Islet of Langerhans (tissue), 1 donor: ENCODE measurements around the gene PNPLA8.
A peak's percentile ranks its signal among the peaks of the same experiment; 100 is the strongest.

Experiments used
- FAIRE-seq: peaks from one replicate; lab custom pipeline; 2011; peaks lifted over from hg19 to GRCh38; lab: Jason Lieb, UNC

The PNPLA8 gene

DNA sequence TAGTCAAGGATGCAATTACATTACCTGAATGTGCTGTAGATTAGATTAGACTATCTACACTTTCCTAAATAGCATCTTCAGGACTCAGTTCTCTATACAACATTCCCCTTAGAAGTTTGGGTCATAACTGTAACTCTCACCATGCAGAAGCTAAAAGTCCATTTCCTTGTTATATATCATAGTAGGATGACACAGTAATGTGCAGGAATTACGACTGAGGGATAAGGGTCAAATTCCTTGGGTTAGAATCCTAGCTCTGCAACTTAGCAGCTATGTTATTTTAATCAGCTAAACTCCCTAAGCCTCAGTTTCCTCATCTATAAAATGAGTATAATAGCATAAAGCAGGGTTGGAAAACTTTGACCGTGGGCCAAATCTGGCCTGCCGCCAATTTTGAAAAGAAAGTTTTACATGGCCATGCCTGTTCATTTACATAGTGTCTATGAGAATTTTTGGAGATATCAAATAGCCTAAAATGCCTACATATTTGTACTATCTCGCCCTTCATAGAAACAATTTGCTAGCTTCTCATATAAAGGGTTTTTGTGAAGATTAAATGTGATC lies 84.5 kb downstream of the PNPLA8 start:
- no peak for FAIRE-seq

DNA sequence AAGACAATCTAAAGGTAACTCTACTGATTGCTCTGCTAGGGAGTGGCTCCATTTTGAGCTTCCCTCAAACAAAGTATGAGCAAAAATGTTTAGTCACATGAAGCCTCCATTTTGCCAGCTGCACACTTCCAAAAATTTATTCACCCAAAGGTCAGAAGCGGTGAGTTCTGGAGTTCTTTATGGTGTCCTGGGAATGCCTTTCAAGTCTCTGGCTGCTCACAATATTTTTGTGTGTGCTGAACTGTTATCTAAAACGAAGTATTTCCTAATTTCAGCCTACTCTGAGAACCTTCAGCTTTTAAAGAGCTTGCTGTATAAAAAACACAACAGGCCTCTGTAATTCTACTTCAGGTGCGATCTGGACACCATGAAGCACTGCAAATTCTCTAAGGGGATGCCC lies 85.3 kb downstream of the PNPLA8 start:
- no peak for FAIRE-seq

DNA sequence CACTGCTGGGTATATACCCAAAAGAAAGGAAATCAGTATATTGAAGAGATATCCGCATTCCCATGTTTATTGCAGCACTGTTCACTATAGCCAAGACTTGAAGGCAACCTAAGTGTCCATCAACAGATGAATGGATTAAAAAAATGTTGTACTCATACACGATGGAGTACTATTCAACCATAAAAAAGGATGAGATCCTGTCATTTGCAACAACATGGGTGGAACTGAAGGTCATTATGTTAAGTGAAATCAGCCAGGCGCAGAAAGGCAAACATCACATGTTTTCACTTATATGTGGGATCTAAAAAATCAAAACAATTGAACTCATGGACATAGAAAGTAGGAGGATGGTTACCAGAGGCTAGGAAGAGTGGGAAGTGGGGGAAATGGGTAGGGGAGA lies 89.0 kb downstream of the PNPLA8 start:
- no peak for FAIRE-seq

DNA sequence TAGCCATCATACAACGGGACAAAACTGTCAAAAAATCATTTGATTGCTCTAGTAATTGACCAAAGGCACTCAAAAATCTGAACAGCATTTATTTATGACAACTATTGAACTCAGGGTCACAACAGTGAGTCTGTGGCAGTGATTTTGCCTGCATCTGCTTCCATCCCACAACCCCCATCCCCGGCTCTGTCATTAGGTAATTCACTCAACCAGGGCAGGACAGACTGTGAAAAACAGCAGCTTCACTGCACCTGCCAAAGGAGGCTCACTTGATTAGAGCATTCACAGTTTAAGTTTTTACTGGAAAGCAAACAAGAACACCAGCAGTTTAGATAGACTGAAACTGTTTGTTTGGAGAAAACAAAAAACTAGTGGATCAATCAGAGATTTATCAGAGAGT lies 91.9 kb downstream of the PNPLA8 start:
- FAIRE-seq, result no peak

DNA sequence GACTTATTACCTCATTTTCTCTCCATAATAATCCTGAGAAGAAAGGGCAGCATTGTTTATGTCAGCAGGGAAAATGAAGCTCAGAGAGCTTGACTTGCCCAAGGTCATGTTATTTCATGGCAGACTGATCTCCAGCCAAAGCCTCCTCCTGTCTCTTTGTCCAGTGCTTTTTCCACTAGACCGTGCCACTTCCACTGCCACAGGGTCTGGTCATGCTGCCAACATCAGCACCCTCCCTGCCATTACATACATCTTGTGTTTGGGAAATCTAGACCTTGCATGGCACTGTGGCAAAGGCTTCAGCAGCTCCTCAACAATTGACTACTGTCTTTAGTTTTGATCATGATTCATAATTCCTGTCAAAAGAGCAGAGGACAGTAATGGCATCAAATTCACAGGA lies 94.8 kb downstream of the PNPLA8 start:
- no peak for FAIRE-seq

DNA sequence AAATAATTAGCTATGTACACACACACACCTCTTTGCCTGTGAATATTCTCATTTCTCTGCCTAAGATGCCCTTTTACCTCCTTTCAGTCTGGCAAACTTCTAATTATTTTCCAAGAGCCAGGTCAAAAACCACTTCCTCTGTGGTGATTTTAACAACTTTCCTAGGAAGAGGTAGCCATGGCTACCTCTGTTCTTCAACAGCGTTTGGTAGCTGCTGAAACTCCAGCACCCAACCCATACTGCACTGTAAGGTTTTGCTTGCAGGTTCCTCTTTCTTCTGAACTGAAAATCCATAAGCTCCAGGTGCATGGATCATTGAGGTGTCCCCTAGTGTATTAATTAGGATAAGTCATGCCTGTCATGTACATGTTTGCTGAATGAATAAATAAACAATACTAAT lies 95.3 kb downstream of the PNPLA8 start:
- no peak for FAIRE-seq

DNA sequence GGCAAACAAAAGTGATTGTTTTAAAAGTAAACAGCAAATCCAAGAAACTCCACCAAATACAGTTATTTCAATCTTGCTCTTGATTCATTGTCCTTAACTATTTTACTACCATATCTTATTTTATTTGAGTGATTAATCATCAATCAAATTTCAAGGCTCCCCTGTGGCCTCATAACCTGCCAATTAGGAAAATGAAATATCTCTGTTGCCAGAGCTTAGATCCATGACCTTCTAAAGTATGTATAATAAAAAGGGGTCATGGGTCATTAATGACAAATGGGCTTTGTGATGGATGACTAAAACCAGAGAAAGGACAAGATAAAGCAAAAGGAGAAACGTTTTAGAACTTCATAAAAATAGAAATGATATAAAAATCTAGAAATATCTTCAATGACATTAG lies 98.2 kb downstream of the PNPLA8 start:
- FAIRE-seq, result peak; percentile 86

DNA sequence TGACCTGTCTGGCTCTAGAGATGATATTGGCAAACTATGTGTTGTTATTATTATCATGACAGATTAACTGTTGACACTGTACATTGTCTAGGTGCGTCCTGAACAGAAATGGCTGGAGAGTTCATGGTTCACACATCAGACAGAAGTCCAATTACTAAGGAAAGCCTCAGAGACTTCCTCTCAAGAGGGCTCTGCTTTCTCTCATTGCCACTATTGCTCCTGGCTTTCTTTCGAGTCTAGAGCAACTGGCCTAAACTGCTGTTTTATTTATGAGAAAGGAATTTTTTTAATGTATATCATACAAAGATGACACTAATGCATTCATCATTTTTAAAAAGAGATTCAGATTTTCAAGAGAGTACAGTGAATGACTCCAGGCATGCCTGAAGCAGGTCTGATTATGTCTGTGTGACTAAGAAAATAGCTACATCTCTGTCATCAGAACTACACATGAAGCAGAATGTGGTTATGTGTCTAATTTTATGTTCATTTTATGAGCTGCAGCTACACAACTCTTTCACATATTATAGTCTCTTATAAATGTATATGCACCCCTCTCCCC lies 100.1 kb downstream of the PNPLA8 start:
- FAIRE-seq, result no peak

DNA sequence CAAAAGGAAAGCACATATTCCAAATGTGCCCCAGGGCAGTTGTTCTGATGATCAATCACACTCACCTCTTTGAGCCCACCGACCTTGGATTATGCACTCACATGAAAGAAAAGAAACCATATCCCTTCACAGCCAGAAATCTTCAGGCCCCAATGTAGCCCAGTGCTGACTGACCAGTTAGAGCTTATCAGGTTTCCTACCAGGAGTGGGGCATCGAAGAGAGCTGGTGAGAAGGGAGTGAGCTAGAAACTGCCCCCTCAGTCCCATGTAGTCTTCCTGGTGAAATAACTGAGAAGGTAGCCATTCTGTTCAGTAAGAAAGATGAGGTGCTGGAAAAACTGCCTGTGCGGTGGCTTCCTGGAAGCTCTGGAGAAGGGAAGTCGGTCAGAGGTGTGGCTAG lies 101.9 kb downstream of the PNPLA8 start:
- no peak for FAIRE-seq

DNA sequence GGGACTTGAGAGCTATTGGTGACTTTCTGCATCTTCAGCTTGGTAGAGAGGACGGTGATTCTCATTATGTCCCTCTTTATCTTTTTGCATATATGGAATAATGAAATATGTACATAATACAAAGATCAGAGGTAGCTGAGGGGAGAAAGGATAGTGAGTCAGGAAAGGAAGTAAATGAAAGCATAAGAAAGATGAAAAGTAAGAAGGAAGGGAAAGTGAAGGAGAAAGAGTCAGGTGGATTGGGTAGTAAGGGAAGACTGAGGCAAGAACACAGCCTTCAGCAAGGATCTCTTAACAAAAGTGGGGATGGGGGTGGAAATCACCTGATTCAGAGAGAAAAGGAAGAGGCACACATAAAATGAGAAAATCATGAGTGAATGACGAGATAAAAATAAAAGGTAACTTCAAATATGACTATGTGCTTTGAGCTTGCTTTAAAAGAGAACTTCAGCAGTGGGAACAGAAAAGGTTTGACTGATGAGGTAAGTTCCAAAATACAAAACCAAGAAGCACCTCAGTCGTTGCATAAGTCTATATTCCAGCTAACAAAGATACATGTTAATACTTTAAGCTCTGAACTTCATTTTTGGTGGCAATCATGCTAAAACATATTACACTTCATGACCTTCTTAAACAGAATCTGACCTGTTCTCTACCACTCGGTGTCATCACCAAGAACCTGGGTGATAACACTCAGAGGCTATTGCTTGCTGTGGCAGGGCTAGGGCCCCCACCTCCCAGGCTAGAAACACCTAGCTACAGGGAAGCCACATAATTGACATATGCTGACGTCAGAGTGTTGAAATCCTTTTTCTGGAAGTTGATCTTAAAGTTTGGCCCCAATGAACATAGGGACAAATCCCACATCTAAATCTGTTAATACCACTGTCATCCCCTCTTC lies 102.6 kb downstream of the PNPLA8 start:
- FAIRE-seq, result no peak

DNA sequence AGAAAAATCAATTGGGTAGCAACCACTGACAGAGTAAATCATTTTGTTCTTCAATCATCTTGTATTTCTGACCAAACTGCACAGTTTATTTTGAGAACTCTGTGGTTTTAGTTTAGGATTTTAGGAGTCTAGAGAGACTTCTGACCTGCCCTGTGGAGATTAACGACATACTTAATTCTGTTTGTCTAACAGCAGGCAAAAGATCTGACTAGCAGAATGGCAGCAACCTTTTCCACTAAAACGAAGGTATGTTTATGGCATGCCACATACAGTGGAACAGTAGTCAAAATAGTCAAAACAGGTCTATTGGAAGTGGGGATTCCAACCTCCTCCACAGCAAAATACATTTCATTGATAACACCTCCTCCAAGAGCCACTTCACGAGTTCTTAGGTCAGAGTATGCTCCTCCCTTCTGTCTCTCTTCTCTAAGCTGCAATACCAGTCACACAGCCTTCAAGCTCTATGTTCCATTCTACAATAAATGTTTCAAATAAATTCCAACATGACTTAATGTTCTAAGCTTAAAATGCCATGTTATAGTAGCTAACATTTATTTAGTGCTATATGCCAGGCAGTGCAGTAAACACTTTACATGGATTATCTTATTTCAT lies 104.1 kb downstream of the PNPLA8 start:
- FAIRE-seq, result no peak
